K562 (cell line): Measurements from ENCODE around the gene PSPC1. TPM values are rescaled to one million over a fixed set of nuclear protein-coding genes. Genes with fewer than 3 reads are reported as not detected.
A peak's percentile ranks its signal among the peaks of the same experiment; 100 is the strongest.
"Not testable (repeated sequence)": the region's sequence is repeated elsewhere in the genome, so short reads cannot be mapped to it uniquely, and the experiment has no call there.

Source experiments
- ATAC-seq: fragments of 200-7000 bp; cut with Tn5 transposase; 3 replicates; pipeline ENCODE4 v1.9.1; 2020; ENCODE audit warnings: moderate library complexity
- BruUV-seq: library from RNA; stranded (reverse); fragments of 400-500 nt; replicated peaks from 2 replicates; lab custom pipeline; 2021; lab: Mats Ljungman, UMichigan
- CTCF ChIA-PET: fragments of 300-600 bp; formaldehyde crosslinking; extraction: SDS; loops from one replicate; lab custom pipeline; 2021; ENCODE audit warnings: low intra/inter-chr PET ratio; lab: Yijun Ruan, JAX
- POLR2A ChIA-PET: fragments of 300-600, 350-650 bp; sonication (Branson Sonifier 250); formaldehyde crosslinking; extraction: SDS; loops from one replicate; lab custom pipeline; 2021; ENCODE audit warnings: antibody characterized with exemption, inconsistent platforms; lab: Yijun Ruan, JAX
- DNase-seq, 4 experiments: peaks; one replicate each; pipeline versions ENCODE4 v3.0.0 to v3.0.0-alpha.2; 2011 to 2018; ENCODE audit warnings: low spot score in 3 of 4, mixed read lengths in 3 of 4; ENCODE audit errors: extremely low read depth in 1 of 4
- FAIRE-seq: peaks from 2 replicates; lab custom pipeline; 2011; peaks lifted over from hg19 to GRCh38; lab: Jason Lieb, UNC
- H2AFZ ChIP-seq: 2 replicates; pipeline ENCODE4 v1.6.0; 2011; ENCODE audit warnings: low read depth, low read length, control low read depth, inconsistent platforms
- H3K27ac ChIP-seq: fragments of 200-600 bp; 3 replicates; pipeline ENCODE4 v1.8.0; 2011; ENCODE audit warnings: low read depth, mild to moderate bottlenecking, control low read depth, inconsistent platforms, low read length, moderate library complexity, mixed read lengths; ENCODE audit errors: extremely low read depth
- H3K27me3 ChIP-seq, 2 experiments: fragments of 300-600 bp in 1 of 2; 2 replicates in 1 of 2; 3 replicates in 1 of 2; pipeline versions ENCODE4 v1.6.0 to v1.8.0; 2011; ENCODE audit warnings: inconsistent platforms in 2 of 2, low read length in 2 of 2, mild to moderate bottlenecking in 1 of 2, mixed read lengths in 1 of 2, moderate library complexity in 1 of 2; ENCODE audit not compliant: control insufficient read depth in 2 of 2, insufficient read depth in 2 of 2
- H3K36me3 ChIP-seq: fragments of 300-600 bp; 3 replicates; pipeline ENCODE4 v1.8.0; 2011; ENCODE audit warnings: mild to moderate bottlenecking, low read length, inconsistent platforms; ENCODE audit not compliant: control insufficient read depth, insufficient read depth
- H3K4me1 ChIP-seq, 2 experiments: fragments of 200-600 bp in 1 of 2; replicated peaks in 1 of 2; 2 replicates in 1 of 2; 3 replicates in 1 of 2; pipeline versions ENCODE4 v1.5.1 to v1.8.0; 2011; ENCODE audit warnings: inconsistent platforms in 2 of 2, low read length in 2 of 2, mild to moderate bottlenecking in 1 of 2, mixed read lengths in 1 of 2, moderate library complexity in 1 of 2; ENCODE audit not compliant: control insufficient read depth in 2 of 2, insufficient read depth in 2 of 2
- H3K4me2 ChIP-seq: 2 replicates; pipeline ENCODE4 v1.6.1; 2011; ENCODE audit warnings: low read length, control low read depth, inconsistent platforms, mixed read lengths; ENCODE audit not compliant: insufficient read depth
- H3K4me3 ChIP-seq: fragments of 200-600 bp; sonication (generic), shearing (Covaris generic); 2 replicates; pipeline ENCODE4 v1.5.1; 2016; ENCODE audit warnings: control low read depth, inconsistent platforms
- H3K79me2 ChIP-seq: fragments of 200-600 bp; 3 replicates; pipeline ENCODE4 v1.8.0; 2011; ENCODE audit warnings: low read length, inconsistent platforms; ENCODE audit not compliant: control insufficient read depth, insufficient read depth
- H3K9ac ChIP-seq, 2 experiments: 2 replicates each; pipeline versions ENCODE4 v1.6.0 to v1.6.1; 2011; ENCODE audit warnings: low read depth in 2 of 2, low read length in 2 of 2, control low read depth in 1 of 2, inconsistent platforms in 1 of 2, mild to moderate bottlenecking in 1 of 2, mixed read lengths in 1 of 2; ENCODE audit not compliant: insufficient read depth in 1 of 2
- H3K9me1 ChIP-seq: one replicate; pipeline ENCODE4 v1.6.0; 2011; ENCODE audit warnings: inconsistent platforms, mild to moderate bottlenecking, low read length, moderate library complexity; ENCODE audit not compliant: control insufficient read depth, insufficient read depth
- H3K9me3 ChIP-seq: replicated peaks from 2 replicates; pipeline ENCODE4 v1.5.1; 2011; ENCODE audit warnings: low read depth, low read length, inconsistent platforms; ENCODE audit not compliant: control insufficient read depth, insufficient read depth
- H4K20me1 ChIP-seq: replicated peaks from 2 replicates; pipeline ENCODE4 v1.6.1; 2011; ENCODE audit warnings: low read length, inconsistent platforms, mixed read lengths; ENCODE audit not compliant: control insufficient read depth, insufficient read depth
- CREB1 ChIP-seq, 2 experiments: sonication (generic) in 1 of 2; formaldehyde crosslinking in 1 of 2; IDR thresholded peaks; 2 replicates each; pipeline versions ENCODE4 v1.6.1 to v1.8.0; 2012 to 2022; ENCODE audit warnings: inconsistent platforms in 1 of 2, mild to moderate bottlenecking in 1 of 2, missing genetic modification reagents in 1 of 2, moderate library complexity in 1 of 2
- MCM2 ChIP-seq: fragments of 450-650 bp; IDR thresholded peaks from 2 replicates; pipeline ENCODE4 v1.6.1; 2017; ENCODE audit warnings: low read depth, mild to moderate bottlenecking
- NR1H2 ChIP-seq: sonication (generic); formaldehyde crosslinking; IDR thresholded peaks from 2 replicates; pipeline ENCODE4 v1.4.0; 2020; ENCODE audit warnings: mild to moderate bottlenecking, missing genetic modification reagents
- NR2C2 ChIP-seq, 2 experiments: fragments of 200-800 bp in 1 of 2; sonication (Bioruptor generic) in 1 of 2; sonication (generic) in 1 of 2; formaldehyde crosslinking in 1 of 2; IDR thresholded peaks; 2 replicates each; pipeline versions ENCODE4 v1.6.1 to v1.8.0; 2016 to 2022; ENCODE audit warnings: mild to moderate bottlenecking in 1 of 2, missing compliant biosample characterization in 1 of 2, missing genetic modification characterization in 1 of 2, missing genetic modification reagents in 1 of 2
- RHOXF2B ChIP-seq: fragments of 250-450 bp; sonication (Bioruptor Pico); conservative IDR thresholded peaks from 2 replicates; pipeline ENCODE4 v1.5.1; 2021
- SMAD2 ChIP-seq: fragments of 150-350 bp; IDR thresholded peaks from 2 replicates; pipeline ENCODE4 v1.6.1; 2014; ENCODE audit warnings: low read depth, mild to moderate bottlenecking, low read length
- ZNF12 ChIP-seq: sonication (generic); formaldehyde crosslinking; IDR thresholded peaks from 2 replicates; pipeline ENCODE4 v1.4.0; 2020; ENCODE audit warnings: mild to moderate bottlenecking, missing genetic modification reagents
- WGBS: fragments of 100-300 bp; shearing (Covaris generic); methylation state at CpG from one replicate; pipeline ENCODE4 v1.1.6; 2016; ENCODE audit warnings: low coverage, mixed read lengths; ENCODE audit not compliant: insufficient coverage; ENCODE audit errors: missing lambda C conversion rate; 5-methylcytosine and 5-hydroxymethylcytosine counted together
- in situ Hi-C: fragments of 300-500 bp; cut with MboI; formaldehyde crosslinking; loops from 4 replicates; pipeline ENCODE4 v1.15.0; 2018; ENCODE audit warnings: inconsistent platforms, mixed read lengths
- intact Hi-C: fragments of 100-400 bp; cut with micrococcal nuclease; formaldehyde crosslinking; loops from 2 replicates; pipeline ENCODE4 v1.14.2; 2022
- polyA plus RNA-seq, 8 experiments: library from polyadenylated mRNA; depleted of rRNA in 4 of 8; stranded (reverse) in 5 of 8; unstranded in 3 of 8; fragments of >200 nt; fragmentation: Nextera tagmentation in 2 of 8; fragmentation: Illumina TruSeq in 1 of 8; extraction: Ambion mirVana in 2 of 8; extraction: Trizol in 1 of 8; gene quantifications; 2 replicates each; pipeline versions ENCODE4 v1.2.1 to v1.2.3, GENCODE V29; 2011 to 2014; ENCODE audit warnings: inconsistent platforms in 1 of 8, missing spikeins in 1 of 8
- total RNA-seq, 7 experiments: library from RNA; depleted of rRNA in 6 of 7; stranded (reverse); fragments of >200 nt in 6 of 7; fragmentation: Illumina TruSeq in 2 of 7; extraction: Trizol in 2 of 7; gene quantifications; 2 replicates each; pipeline versions ENCODE4 v1.2.1 to v1.2.3, GENCODE V29; 2011 to 2021; ENCODE audit warnings: low replicate concordance in 1 of 7
- TF ChIP-seq, protein P1 (sequence below): fragments of 250-450 bp; sonication (Bioruptor Pico); IDR thresholded peaks from 2 replicates; pipeline ENCODE4 v1.8.0; 2022; ENCODE audit warnings: inconsistent platforms, mild to moderate bottlenecking, moderate library complexity, borderline replicate concordance

Gene PSPC1
- total and polyA plus RNA-seq, 9 of the 15 experiments (the other 6 are each of a cell fraction or from before 2014, with no cell fraction given), result 8.6 to 60.4 (median 42.4) TPM

DNA sequence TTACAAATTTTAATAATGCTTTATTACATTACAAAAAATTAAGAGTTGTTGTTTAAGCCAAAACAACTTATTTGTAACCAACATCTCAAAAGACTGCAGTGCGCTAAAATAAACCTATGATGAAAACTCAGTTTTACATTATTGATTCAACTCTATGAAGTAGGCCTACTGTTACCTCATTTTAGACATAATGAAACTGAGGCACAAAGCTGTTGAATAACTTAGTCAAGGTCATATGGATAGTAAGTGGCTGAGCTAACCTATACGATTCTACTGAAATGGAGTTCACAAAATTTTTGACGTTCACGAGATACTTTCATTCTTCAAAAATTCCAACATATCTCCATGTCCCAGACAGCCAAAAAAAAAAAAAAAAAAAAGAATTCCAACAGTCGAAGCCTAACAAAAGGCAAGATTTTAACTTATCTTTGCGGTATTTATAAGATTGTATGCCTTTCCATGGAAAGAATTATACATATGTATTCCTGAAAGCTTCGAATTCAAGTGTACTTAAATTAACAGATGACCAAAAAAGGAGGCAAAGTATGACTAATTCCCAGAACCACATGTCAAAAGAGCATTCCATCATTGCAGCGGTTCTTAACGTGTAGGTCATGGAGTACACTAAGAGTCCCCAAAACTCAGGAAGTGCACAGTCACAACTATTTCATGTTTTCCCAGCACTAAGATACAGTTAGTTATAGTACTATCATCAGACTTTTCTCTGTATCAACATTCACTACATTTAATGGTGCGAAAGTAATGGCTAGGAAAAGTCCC is 69.4 kb downstream of the PSPC1 start (continued):
- TF ChIP-seq CREB1 (IDR thresholded peaks at IDR 0.05) (no peak), CREB1 (CRISPR knock-in tag; IDR thresholded peaks at IDR 0.05) (no peak), SMAD2 (no peak), ZNF12 (CRISPR knock-in tag) (no peak), MCM2 (no peak), NR1H2 (CRISPR knock-in tag) (no peak), NR2C2 (CRISPR knock-in tag; IDR thresholded peaks at IDR 0.05) (no peak), NR2C2 (tag; IDR thresholded peaks at IDR 0.05) (0 out of 2 replicates have a peak, but pooled peaks have one; percentile 17), RHOXF2B (no peak)
- TF ChIP-seq, protein P1, sequence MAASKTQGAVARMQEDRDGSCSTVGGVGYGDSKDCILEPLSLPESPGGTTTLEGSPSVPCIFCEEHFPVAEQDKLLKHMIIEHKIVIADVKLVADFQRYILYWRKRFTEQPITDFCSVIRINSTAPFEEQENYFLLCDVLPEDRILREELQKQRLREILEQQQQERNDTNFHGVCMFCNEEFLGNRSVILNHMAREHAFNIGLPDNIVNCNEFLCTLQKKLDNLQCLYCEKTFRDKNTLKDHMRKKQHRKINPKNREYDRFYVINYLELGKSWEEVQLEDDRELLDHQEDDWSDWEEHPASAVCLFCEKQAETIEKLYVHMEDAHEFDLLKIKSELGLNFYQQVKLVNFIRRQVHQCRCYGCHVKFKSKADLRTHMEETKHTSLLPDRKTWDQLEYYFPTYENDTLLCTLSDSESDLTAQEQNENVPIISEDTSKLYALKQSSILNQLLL (CRISPR knock-in tag), result no peak

DNA sequence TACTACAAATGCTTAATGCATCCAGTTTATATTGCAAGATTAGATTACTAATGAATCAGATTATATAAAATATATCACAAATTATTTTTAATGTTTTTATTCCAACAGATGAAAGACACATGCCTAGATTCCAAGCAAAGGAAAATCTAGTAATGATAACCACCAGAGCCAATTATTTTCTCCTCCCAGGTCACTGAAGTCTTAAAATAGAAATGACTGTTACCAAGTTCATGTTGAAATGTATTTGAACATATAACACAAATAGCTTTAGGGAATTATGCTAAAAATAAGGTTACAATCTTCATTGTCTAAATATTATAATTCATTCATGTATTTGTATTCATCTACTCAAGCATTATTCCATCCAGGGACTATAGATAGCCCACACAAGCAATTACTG is 73.0 kb downstream of the PSPC1 start:
- H3K4me1 ChIP-seq, intact Hi-C loops, H2AFZ ChIP-seq, POLR2A ChIA-PET, H3K9me1 ChIP-seq, H3K4me3 ChIP-seq, in situ Hi-C loops, H3K27ac ChIP-seq, H3K9me3 ChIP-seq, H3K79me2 ChIP-seq, FAIRE-seq, CTCF ChIA-PET, H3K27me3 ChIP-seq, DNase-seq, BruUV-seq, ATAC-seq, H3K9ac ChIP-seq, H3K36me3 ChIP-seq, H4K20me1 ChIP-seq, H3K4me2 ChIP-seq: not testable (repeated sequence)

- H2AFZ ChIP-seq, H3K4me1 ChIP-seq, DNase-seq, H4K20me1 ChIP-seq, H3K4me2 ChIP-seq, H3K79me2 ChIP-seq, H3K27me3 ChIP-seq, H3K9me3 ChIP-seq, H3K9me1 ChIP-seq, H3K27ac ChIP-seq, intact Hi-C loops, POLR2A ChIA-PET, CTCF ChIA-PET, H3K9ac ChIP-seq, H3K4me3 ChIP-seq, FAIRE-seq, in situ Hi-C loops, ATAC-seq, BruUV-seq, H3K36me3 ChIP-seq: not testable (repeated sequence)
- WGBS, result 100% methylated on average over 1 of the region's 1 CpG
These were observed 73.7 kb downstream of the PSPC1 start for GRCh38 chr13:19709039-19709438.
